NCI-H2171 treated with DMSO at 0.1 percent for 48 hours (cell line): ENCODE measurements around the gene KLF13.

Experiments
- DNase-seq: peaks from one replicate; lab custom pipeline; 2025; lab: John Stamatoyannopoulos, UW

The KLF13 gene

GRCh38 chr15:31317017-31317416 is 9.6 kb upstream of the KLF13 start:
- no peak for DNase-seq

GRCh38 chr15:31317421-31318327 is 9.0 kb upstream of the KLF13 start:
- DNase-seq, result peak; percentile 33

- DNase-seq, result no peak
Measured at GRCh38 chr15:31318429-31318828, 8.2 kb upstream of the KLF13 start.

- no peak for DNase-seq
Measured at GRCh38 chr15:31320022-31320421, 6.6 kb upstream of the KLF13 start.

GRCh38 chr15:31321418-31321817 is 5.2 kb upstream of the KLF13 start:
- DNase-seq, result no peak

- DNase-seq, result no peak
Measured at GRCh38 chr15:31322504-31322903, 4.1 kb upstream of the KLF13 start.

GRCh38 chr15:31323627-31324026 is 3.0 kb upstream of the KLF13 start:
- no peak for DNase-seq

- DNase-seq, result no peak
Measured at GRCh38 chr15:31324186-31324585, 2.4 kb upstream of the KLF13 start.

GRCh38 chr15:31324806-31325594 is 1.6 kb upstream of the KLF13 start:
- DNase-seq, result no peak

GRCh38 chr15:31325595-31326155 is 960 bp upstream of the KLF13 start:
- peak; percentile 65 for DNase-seq

GRCh38 chr15:31326875-31327668 is 437 bp downstream of the KLF13 start:
- DNase-seq, result no peak

GRCh38 chr15:31327669-31328427 is 1.2 kb downstream of the KLF13 start:
- DNase-seq, result peak; percentile 63

GRCh38 chr15:31328428-31328968 is 1.9 kb downstream of the KLF13 start:
- DNase-seq, result peak; percentile 68

GRCh38 chr15:31328969-31329639 is 2.5 kb downstream of the KLF13 start:
- DNase-seq, result peak; percentile 68

- DNase-seq, result no peak
Measured at GRCh38 chr15:31329640-31330010, 3.0 kb downstream of the KLF13 start.

- DNase-seq, result no peak
Measured at GRCh38 chr15:31330111-31330785, 3.6 kb downstream of the KLF13 start.

- no peak for DNase-seq
Measured at GRCh38 chr15:31330836-31331235, 4.2 kb downstream of the KLF13 start.

- no peak for DNase-seq
Measured at GRCh38 chr15:31331389-31331788, 4.8 kb downstream of the KLF13 start.

- no peak for DNase-seq
Measured at GRCh38 chr15:31332020-31332680, 5.5 kb downstream of the KLF13 start.
